NB4 (cell line): ENCODE data around the gene TIGAR.

Experiments
- DNase-seq: peaks from one replicate; pipeline ENCODE4 v3.0.0; 2010; ENCODE audit warnings: low read depth
- H3K4me3 ChIP-seq: one replicate; pipeline ENCODE4 v1.5.1; 2011; ENCODE audit warnings: mild to moderate bottlenecking, low read depth, low read length, moderate library complexity
- CTCF ChIP-seq: IDR thresholded peaks from one replicate; pipeline ENCODE4 v1.5.1; 2012; ENCODE audit warnings: low read depth, low read length
- MAX ChIP-seq: IDR thresholded peaks from 2 replicates; pipeline ENCODE4 v1.6.1; 2011; ENCODE audit warnings: low read depth, low read length
- MYC ChIP-seq: IDR thresholded peaks from 2 replicates; pipeline ENCODE4 v1.6.1; 2011; ENCODE audit warnings: low read depth, low read length
- POLR2A ChIP-seq: IDR thresholded peaks from 2 replicates; pipeline ENCODE4 v1.6.1; 2011; ENCODE audit warnings: mild to moderate bottlenecking; ENCODE audit not compliant: insufficient read length; ENCODE audit errors: extremely low read depth

The TIGAR gene

GRCh38 chr12:4288296-4289131 lies 32.5 kb upstream of the TIGAR start:
- peak; percentile 37 for DNase-seq
- TF ChIP-seq MYC (no peak), POLR2A (no peak), MAX (no peak)
- no peak overlapping the region for H3K4me3 ChIP-seq

GRCh38 chr12:4289231-4289878 lies 31.7 kb upstream of the TIGAR start:
- peak; percentile 61 for DNase-seq
- TF ChIP-seq MYC (no peak), POLR2A (peak; percentile 4), CTCF (no peak)
- no peak overlapping the region for H3K4me3 ChIP-seq

GRCh38 chr12:4289998-4290790 lies 30.8 kb upstream of the TIGAR start:
- TF ChIP-seq POLR2A (no peak), CTCF (no peak), MYC (no peak), MAX (no peak)
- H3K4me3 ChIP-seq: no peak overlapping the region
- no peak for DNase-seq

- H3K4me3 ChIP-seq: no peak overlapping the region
- TF ChIP-seq MYC: no peak
- TF ChIP-seq MAX: no peak
- TF ChIP-seq POLR2A: no peak
- no peak for TF ChIP-seq CTCF
- no peak for DNase-seq
Measured at GRCh38 chr12:4292341-4293073, 28.5 kb upstream of the TIGAR start.

- H3K4me3 ChIP-seq: no peak overlapping the region
- DNase-seq: no peak
- TF ChIP-seq POLR2A: no peak
- no peak for TF ChIP-seq CTCF
- TF ChIP-seq MAX: no peak
- TF ChIP-seq MYC: no peak
Measured at GRCh38 chr12:4293299-4293965, 27.6 kb upstream of the TIGAR start.
